IMR-90 (cell line): ENCODE data around the gene GABRR1. TPM values are rescaled to one million over a fixed set of nuclear protein-coding genes. Genes with fewer than 3 reads are reported as not detected.

Source experiments
- ATAC-seq: fragments of 200-7000 bp; cut with Tn5 transposase; 2 replicates; pipeline ENCODE4 v1.9.1; 2020; ENCODE audit warnings: low read depth, mild to moderate bottlenecking, moderate library complexity
- BruUV-seq: library from RNA; stranded (reverse); fragments of 400-500 nt; replicated peaks from 2 replicates; lab custom pipeline; 2021; lab: Mats Ljungman, UMichigan
- CTCF ChIA-PET: fragments of 300-600 bp; formaldehyde crosslinking; extraction: SDS; loops from one replicate; lab custom pipeline; 2021; ENCODE audit warnings: antibody characterized with exemption; lab: Yijun Ruan, JAX
- POLR2A ChIA-PET: fragments of 300-600 bp; sonication (Branson Sonifier 250); formaldehyde crosslinking; loops from one replicate; lab custom pipeline; 2022; ENCODE audit warnings: antibody characterized with exemption; ENCODE audit not compliant: unreplicated experiment; lab: Charles Lee
- DNase-seq: peaks from one replicate; pipeline ENCODE4 v3.0.0; 2013
- H2AFZ ChIP-seq: replicated peaks from 2 replicates; pipeline ENCODE3; 2013; ENCODE audit warnings: low read length, mild to moderate bottlenecking; ENCODE audit not compliant: poor library complexity
- H2AK5ac ChIP-seq: 2 replicates; pipeline ENCODE4 v1.6.1; 2013; ENCODE audit warnings: low read depth, low read length, inconsistent platforms
- H2AK9ac ChIP-seq: replicated peaks from 2 replicates; pipeline ENCODE3; 2013; ENCODE audit warnings: mild to moderate bottlenecking, low read depth, low read length, moderate library complexity; ENCODE audit not compliant: poor library complexity
- H2BK120ac ChIP-seq: 2 replicates; pipeline ENCODE4 v1.6.1; 2013; ENCODE audit warnings: low read depth, low read length, inconsistent platforms
- H2BK15ac ChIP-seq: 3 replicates; pipeline ENCODE4 v1.6.1; 2013; ENCODE audit warnings: low read depth, low read length, inconsistent platforms
- H2BK20ac ChIP-seq: 2 replicates; pipeline ENCODE4 v1.6.1; 2013; ENCODE audit warnings: low read depth, mild to moderate bottlenecking, inconsistent platforms, low read length, moderate library complexity
- H2BK5ac ChIP-seq: 2 replicates; pipeline ENCODE4 v1.6.1; 2013; ENCODE audit warnings: mild to moderate bottlenecking, low read depth, low read length, inconsistent platforms; ENCODE audit not compliant: poor library complexity, severe bottlenecking
- H3K14ac ChIP-seq: replicated peaks from 2 replicates; pipeline ENCODE4 v1.6.1; 2013; ENCODE audit warnings: low read depth, low read length, inconsistent platforms
- H3K18ac ChIP-seq: 2 replicates; pipeline ENCODE4 v1.6.1; 2013; ENCODE audit warnings: low read depth, low read length, control low read depth
- H3K23ac ChIP-seq: 2 replicates; pipeline ENCODE4 v1.6.1; 2013; ENCODE audit warnings: low read depth, low read length, inconsistent platforms
- H3K27ac ChIP-seq: 2 replicates; pipeline ENCODE4 v1.5.1; 2013; ENCODE audit warnings: mild to moderate bottlenecking, control low read depth, low read length; ENCODE audit not compliant: insufficient read depth
- H3K27me3 ChIP-seq: 2 replicates; pipeline ENCODE4 v1.6.1; 2013; ENCODE audit warnings: low read length; ENCODE audit not compliant: control insufficient read depth, insufficient read depth
- H3K36me3 ChIP-seq: 2 replicates; pipeline ENCODE4 v1.6.1; 2013; ENCODE audit warnings: low read length, mixed read lengths; ENCODE audit not compliant: control insufficient read depth, insufficient read depth
- H3K4ac ChIP-seq: 2 replicates; pipeline ENCODE4 v1.6.1; 2013; ENCODE audit warnings: low read depth, low read length, inconsistent platforms
- H3K4me1 ChIP-seq: 2 replicates; pipeline ENCODE4 v1.6.1; 2013; ENCODE audit warnings: low read length, mixed read lengths; ENCODE audit not compliant: control insufficient read depth, insufficient read depth
- H3K4me2 ChIP-seq: 2 replicates; pipeline ENCODE4 v1.6.1; 2013; ENCODE audit warnings: low read depth, mild to moderate bottlenecking, control low read depth, low read length, moderate library complexity
- H3K4me3 ChIP-seq: 2 replicates; pipeline ENCODE4 v1.5.1; 2013; ENCODE audit warnings: low read depth, mild to moderate bottlenecking, control low read depth, low read length, moderate library complexity; ENCODE audit not compliant: insufficient read depth
- H3K56ac ChIP-seq: 2 replicates; pipeline ENCODE4 v1.6.1; 2013; ENCODE audit warnings: low read length, inconsistent platforms; ENCODE audit not compliant: insufficient read depth; ENCODE audit errors: extremely low read depth
- H3K79me1 ChIP-seq, 2 experiments: 2 replicates each; pipeline ENCODE4 v1.6.1; 2013; ENCODE audit warnings: low read length in 2 of 2, inconsistent platforms in 1 of 2, low read depth in 1 of 2
- H3K9ac ChIP-seq: 2 replicates; pipeline ENCODE4 v1.6.1; 2013; ENCODE audit warnings: low read depth, low read length, control low read depth
- H3K9me1 ChIP-seq: 2 replicates; pipeline ENCODE4 v1.6.1; 2013; ENCODE audit warnings: low read length, inconsistent platforms; ENCODE audit not compliant: insufficient read depth
- H3K9me3 ChIP-seq: 2 replicates; pipeline ENCODE4 v1.6.1; 2013; ENCODE audit warnings: low read length; ENCODE audit not compliant: control insufficient read depth, insufficient read depth
- H4K20me1 ChIP-seq: 2 replicates; pipeline ENCODE4 v1.6.1; 2013; ENCODE audit warnings: low read length, inconsistent platforms; ENCODE audit not compliant: insufficient read depth
- H4K5ac ChIP-seq: 2 replicates; pipeline ENCODE4 v1.6.1; 2013; ENCODE audit warnings: mild to moderate bottlenecking, low read depth, low read length, control low read depth
- H4K8ac ChIP-seq, 2 experiments: 2 replicates each; pipeline ENCODE4 v1.6.1; 2013; ENCODE audit warnings: low read depth in 2 of 2, low read length in 2 of 2, control low read depth in 1 of 2, inconsistent platforms in 1 of 2
- H4K91ac ChIP-seq: 2 replicates; pipeline ENCODE4 v1.6.1; 2013; ENCODE audit warnings: low read depth, low read length, inconsistent platforms; ENCODE audit not compliant: insufficient read depth
- CEBPB ChIP-seq: IDR thresholded peaks from 2 replicates; pipeline ENCODE4 v1.6.1; 2012; ENCODE audit warnings: low read depth, low read length, improper control_type of control experiment
- MAZ ChIP-seq: IDR thresholded peaks from 2 replicates; pipeline ENCODE4 v1.6.1; 2012; ENCODE audit warnings: low read depth, mild to moderate bottlenecking, low read length, improper control_type of control experiment, moderate library complexity, borderline replicate concordance
- MXI1 ChIP-seq: IDR thresholded peaks from 2 replicates; pipeline ENCODE4 v1.6.1; 2012; ENCODE audit warnings: low read depth, mild to moderate bottlenecking, low read length, moderate library complexity, borderline replicate concordance
- NFE2L2 ChIP-seq: fragments of 150-350 bp; IDR thresholded peaks from 2 replicates; pipeline ENCODE4 v1.6.1; 2016; ENCODE audit warnings: low read depth, mild to moderate bottlenecking, low read length
- RFX5 ChIP-seq: IDR thresholded peaks from 2 replicates; pipeline ENCODE4 v1.8.0; 2012; ENCODE audit warnings: low read depth, mild to moderate bottlenecking, low read length, moderate library complexity
- SMC3 ChIP-seq: fragments of 150-350 bp; IDR thresholded peaks from 2 replicates; pipeline ENCODE4 v1.6.1; 2016; ENCODE audit warnings: low read depth, mild to moderate bottlenecking, antibody characterized with exemption, low read length, moderate library complexity
- USF2 ChIP-seq: fragments of 150-350 bp; IDR thresholded peaks from 2 replicates; pipeline ENCODE4 v1.6.1; 2017; ENCODE audit warnings: mild to moderate bottlenecking, antibody characterized with exemption, low read length, low read depth
- WGBS, 2 experiments: methylation state at CpG; one replicate each; pipeline versions ENCODE4 v1.1.5 to v1.1.7; 2013; ENCODE audit warnings: missing lambda C conversion rate in 2 of 2; ENCODE audit not compliant: insufficient read length in 1 of 2; ENCODE audit errors: extremely low coverage in 2 of 2; 5-methylcytosine and 5-hydroxymethylcytosine counted together
- dilution Hi-C: fragments of 300-500 bp; cut with HindIII; formaldehyde crosslinking; loops from one replicate; pipeline ENCODE4 v1.14.3; 2018; ENCODE audit warnings: low sequenced_read_pairs; ENCODE audit not compliant: unreplicated experiment
- in situ Hi-C: fragments of 300-500 bp; cut with MboI; formaldehyde crosslinking; loops from 3 replicates; pipeline ENCODE4 v1.14.3; 2019; ENCODE audit warnings: low sequenced_read_pairs, inconsistent platforms, mixed read lengths
- intact Hi-C: fragments of 100-400 bp; cut with micrococcal nuclease; formaldehyde crosslinking; loops from 2 replicates; pipeline ENCODE4 v1.10.0; 2022
- polyA plus RNA-seq, 3 experiments: library from polyadenylated mRNA; depleted of rRNA; stranded (reverse); fragments of >200 nt; gene quantifications; 2 replicates each; pipeline ENCODE4 v1.2.3, GENCODE V29; 2012; ENCODE audit warnings: low replicate concordance in 1 of 3
- total RNA-seq: library from RNA; depleted of rRNA; stranded (reverse); fragments of >200 nt; gene quantifications from 2 replicates; pipeline ENCODE4 v1.2.3, GENCODE V29; 2012

GABRR1 gene
- total and polyA plus RNA-seq, 2 of the 4 experiments (the other 2 are of a cell fraction), result not detected

GRCh38 chr6:89154131-89154530, 63.0 kb downstream of the GABRR1 start:
- no peaks in the 10 kb centered on the region for H3K4me1 ChIP-seq
- WGBS, 2 experiments, result no CpG with 5 or more reads among the region's 1 CpG
- TF ChIP-seq RFX5 (peak; percentile 17; the same call in 1 of the 2 replicates), SMC3 (no peak), MAZ (no peak), USF2 (no peak), CEBPB (no peak), MXI1 (no peak), NFE2L2 (no peak)
- peaks cover 2% of the 10 kb centered on the region for H3K36me3 ChIP-seq
- H3K9ac ChIP-seq, result no peak overlapping the region
- H2AFZ ChIP-seq, result no peak overlapping the region
- no peak overlapping the region for H3K4me3 ChIP-seq
- no peaks in the 10 kb centered on the region for H4K20me1 ChIP-seq
- H3K4me2 ChIP-seq, result no peak overlapping the region
- ChIA-PET POLR2A (no interaction called here), CTCF (no interaction called here)
- H3K23ac ChIP-seq, result no peak overlapping the region
- H2BK15ac ChIP-seq, result no peak overlapping the region
- H3K9me3 ChIP-seq, result no peaks in the 10 kb centered on the region
- intact Hi-C loops, result no loop called here
- H2BK120ac ChIP-seq, result no peak overlapping the region
- H3K27ac ChIP-seq, result no peak overlapping the region
- no peaks in the 10 kb centered on the region for H3K27me3 ChIP-seq
- no peaks in the 10 kb centered on the region; the same call in 1 of the 2 replicates for H3K9me1 ChIP-seq
- DNase-seq (peak; percentile 28), ATAC-seq (no peak)
- no peak overlapping the region for H2AK5ac ChIP-seq
- no peak overlapping the region for H2BK20ac ChIP-seq
- no peak overlapping the region for H2BK5ac ChIP-seq
- no peak overlapping the region for H3K14ac ChIP-seq
- no peaks in the 10 kb centered on the region; a peak in 2 of 4 replicates for H3K79me1 ChIP-seq
- no peak overlapping the region for H3K18ac ChIP-seq
- no peak overlapping the region for H4K5ac ChIP-seq
- H3K4ac ChIP-seq, result no peak overlapping the region
- in situ Hi-C loops, result no loop called here
- no peak overlapping the region for H3K56ac ChIP-seq
- dilution Hi-C loops, result no loop called here
- no peak overlapping the region for H2AK9ac ChIP-seq
- H4K8ac ChIP-seq, result no peak overlapping the region
- no peak overlapping the region for H4K91ac ChIP-seq
- no TSS peak for BruUV-seq
